NCI-H2227 treated with DMSO at 0.1 percent for 48 hours (cell line): ENCODE results near the gene ASPRV1.
"Not testable (repeated sequence)": the region's sequence is repeated elsewhere in the genome, so short reads cannot be mapped to it uniquely, and the experiment has no call there.

Source experiments
- DNase-seq: peaks from one replicate; lab custom pipeline; 2025; lab: John Stamatoyannopoulos, UW

The ASPRV1 gene

GRCh38 chr2:69961496-69961895 lies at the start of gene ASPRV1:
Gene ASPRV1 (minus strand): TSS chr2:69961631. CDS start chr2:69961436, 195 bp downstream.
- DNase-seq, result no peak

- no peak for DNase-seq
Measured at GRCh38 chr2:70010576-70011111, 49.2 kb upstream of the ASPRV1 start.

GRCh38 chr2:70009762-70010575 lies 48.5 kb upstream of the ASPRV1 start:
- no peak for DNase-seq

GRCh38 chr2:70008290-70008689 lies 46.9 kb upstream of the ASPRV1 start:
- no peak for DNase-seq

- DNase-seq, result no peak
Measured at GRCh38 chr2:70007151-70007550, 45.7 kb upstream of the ASPRV1 start.

- no peak for DNase-seq
Measured at GRCh38 chr2:70006447-70006784, 45.0 kb upstream of the ASPRV1 start.

GRCh38 chr2:70005752-70006446 lies 44.5 kb upstream of the ASPRV1 start:
- no peak for DNase-seq

GRCh38 chr2:70005216-70005615 lies 43.8 kb upstream of the ASPRV1 start:
- no peak for DNase-seq

GRCh38 chr2:70003093-70003830 lies 41.8 kb upstream of the ASPRV1 start:
- DNase-seq, result no peak

GRCh38 chr2:70002241-70002899 lies 40.9 kb upstream of the ASPRV1 start:
- DNase-seq, result no peak

GRCh38 chr2:70000529-70000928 lies 39.1 kb upstream of the ASPRV1 start:
- DNase-seq, result not testable (repeated sequence)

GRCh38 chr2:69998761-69999160 lies 37.3 kb upstream of the ASPRV1 start:
- no peak for DNase-seq

- DNase-seq, result no peak
Measured at GRCh38 chr2:69997015-69997830, 35.8 kb upstream of the ASPRV1 start.

GRCh38 chr2:69995511-69995910 lies 34.1 kb upstream of the ASPRV1 start:
- DNase-seq, result no peak

GRCh38 chr2:69994166-69994565 lies 32.7 kb upstream of the ASPRV1 start:
- no peak for DNase-seq

- no peak for DNase-seq
Measured at GRCh38 chr2:69993708-69994107, 32.3 kb upstream of the ASPRV1 start.

- no peak for DNase-seq
Measured at GRCh38 chr2:69993048-69993565, 31.7 kb upstream of the ASPRV1 start.

GRCh38 chr2:69992310-69993047 lies 31.0 kb upstream of the ASPRV1 start:
- no peak for DNase-seq

GRCh38 chr2:69989441-69990105 lies 28.1 kb upstream of the ASPRV1 start:
- DNase-seq, result no peak

- no peak for DNase-seq
Measured at GRCh38 chr2:69989009-69989408, 27.6 kb upstream of the ASPRV1 start.
